GM23248 (cell line): ENCODE measurements around the gene UST.

Experiments used
- EZH2 ChIP-seq: fragments of 200-600 bp; sonication (generic); IDR thresholded peaks from 2 replicates; pipeline ENCODE4 v1.6.1; 2018; ENCODE audit warnings: antibody characterized with exemption, mild to moderate bottlenecking; ENCODE audit not compliant: insufficient read depth, poor library complexity, severe bottlenecking
- EZH2phosphoT487 ChIP-seq: fragments of 200-600 bp; sonication (generic); IDR thresholded peaks from 2 replicates; pipeline ENCODE4 v1.6.1; 2018; ENCODE audit warnings: antibody characterized with exemption, moderate library complexity, mild to moderate bottlenecking, low read depth; ENCODE audit not compliant: insufficient read depth

- TF ChIP-seq EZH2 (no peak), EZH2phosphoT487 (peak; percentile 81; the same call in 1 of the 2 replicates)
Measured at GRCh38 chr6:148857798-148858390, 111.1 kb downstream of the UST start.
